HG02623 (cell line): ENCODE data around the gene TSPAN2.
"Not testable (repeated sequence)": the region's sequence is repeated elsewhere in the genome, so short reads cannot be mapped to it uniquely, and the experiment has no call there.

Source experiments
- ATAC-seq: cut with Tn5 transposase; IDR thresholded peaks from one replicate; pipeline ENCODE4 v1.9.1; 2021; ENCODE audit warnings: moderate library complexity; ENCODE audit not compliant: unreplicated experiment

The TSPAN2 gene

GRCh38 chr1:115046751-115047150 is 42.6 kb downstream of the TSPAN2 start:
- ATAC-seq: no peak

GRCh38 chr1:115041654-115042053 is 47.6 kb downstream of the TSPAN2 start:
- no peak for ATAC-seq

- ATAC-seq: no peak
Measured at GRCh38 chr1:115040501-115040900, 48.8 kb downstream of the TSPAN2 start.

- ATAC-seq: no peak
Measured at GRCh38 chr1:115036814-115037507, 52.3 kb downstream of the TSPAN2 start.

GRCh38 chr1:115035652-115036051 is 53.7 kb downstream of the TSPAN2 start:
- ATAC-seq: no peak

GRCh38 chr1:115031595-115031994 is 57.7 kb downstream of the TSPAN2 start:
- ATAC-seq: no peak

GRCh38 chr1:115029526-115029925 is 59.8 kb downstream of the TSPAN2 start, which contains the start of gene TSHB:
TSHB (plus strand) TSS chr1:115029826; CDS start chr1:115033363, 3,537 bp downstream.
- ATAC-seq: no peak

- ATAC-seq: no peak
Measured at GRCh38 chr1:115023593-115023992, 65.7 kb downstream of the TSPAN2 start.

- ATAC-seq: no peak
Measured at GRCh38 chr1:115021145-115021544, 68.2 kb downstream of the TSPAN2 start.

- ATAC-seq: not testable (repeated sequence)
Measured at GRCh38 chr1:115019549-115019948, 69.8 kb downstream of the TSPAN2 start.

GRCh38 chr1:115013792-115014191 is 75.5 kb downstream of the TSPAN2 start:
- no peak for ATAC-seq

GRCh38 chr1:115012434-115012833 is 76.9 kb downstream of the TSPAN2 start:
- ATAC-seq: no peak

- no peak for ATAC-seq
Measured at GRCh38 chr1:115012006-115012405, 77.3 kb downstream of the TSPAN2 start.

GRCh38 chr1:115006191-115006590 is 83.1 kb downstream of the TSPAN2 start:
- ATAC-seq: no peak
